ENCODE results near the gene PID1.

- no peak for TF ChIP-seq CTCF (IDR thresholded peaks at IDR 0.05)
- no peak for TF ChIP-seq POLR2A (IDR thresholded peaks at IDR 0.05)
These were observed 120.8 kb downstream of the PID1 start for GRCh38 chr2:229150317-229150716.
